ENCODE data around the gene FGD2.

Gene FGD2

DNA sequence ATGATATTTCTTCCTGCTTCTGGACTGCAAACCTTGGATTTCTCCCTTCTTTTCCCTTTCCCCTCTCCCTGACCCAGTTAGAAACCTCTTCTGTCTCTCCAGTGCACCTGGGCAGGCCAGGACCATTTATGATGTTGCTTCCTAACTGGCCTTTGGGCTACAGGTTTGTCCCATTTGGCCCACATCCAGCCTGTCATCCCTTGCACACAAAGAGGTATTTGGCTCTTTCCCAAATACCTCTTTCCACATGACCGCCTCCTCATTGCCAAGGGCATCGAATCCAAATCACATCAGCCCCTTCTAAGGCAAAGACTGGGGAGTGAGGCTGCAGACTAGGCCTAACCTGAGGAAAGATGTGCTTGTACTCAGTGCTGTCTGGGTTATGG lies 13.6 kb downstream of the FGD2 start:
- no peak for DNase-seq

DNA sequence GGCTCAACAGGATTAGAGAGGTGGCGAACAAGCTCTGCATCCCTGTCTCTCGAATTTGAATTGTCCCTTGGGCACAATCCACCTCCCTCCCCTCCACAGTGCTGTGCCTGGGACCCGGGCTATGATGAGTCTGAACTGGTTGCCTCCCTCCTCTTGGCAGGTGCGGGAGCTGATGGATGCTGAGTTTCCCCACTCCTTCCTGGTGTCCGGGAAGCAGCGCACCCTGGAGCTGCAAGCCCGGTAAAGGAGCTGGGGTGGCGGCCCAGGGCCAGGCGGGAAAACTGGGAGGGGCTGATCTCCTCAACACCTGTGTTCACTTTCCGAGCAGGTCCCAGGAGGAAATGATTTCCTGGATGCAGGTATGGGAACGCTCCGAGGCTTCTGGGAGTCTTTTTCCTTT lies 14.9 kb downstream of the FGD2 start:
- DNase-seq = no peak

DNA sequence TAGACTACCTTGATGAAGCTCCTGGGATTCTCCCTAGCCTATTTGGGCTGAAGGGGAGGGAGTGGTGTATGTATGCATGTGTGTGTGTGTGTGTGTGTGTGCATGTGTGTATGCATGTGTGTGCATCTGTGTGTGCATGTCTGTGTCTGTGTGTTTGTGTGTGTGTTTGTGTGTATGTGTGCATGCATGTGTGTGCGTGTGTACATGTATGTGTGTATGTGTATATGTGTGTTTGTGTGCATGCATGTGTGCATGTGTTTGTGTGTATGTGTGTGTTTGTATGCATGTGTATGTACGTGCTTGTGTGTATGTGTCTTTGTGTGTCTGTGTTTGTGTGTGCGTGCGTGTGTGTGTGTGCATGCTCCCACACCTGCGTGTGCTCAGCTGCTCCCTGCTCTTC lies 15.4 kb downstream of the FGD2 start:
- DNase-seq = no peak

DNA sequence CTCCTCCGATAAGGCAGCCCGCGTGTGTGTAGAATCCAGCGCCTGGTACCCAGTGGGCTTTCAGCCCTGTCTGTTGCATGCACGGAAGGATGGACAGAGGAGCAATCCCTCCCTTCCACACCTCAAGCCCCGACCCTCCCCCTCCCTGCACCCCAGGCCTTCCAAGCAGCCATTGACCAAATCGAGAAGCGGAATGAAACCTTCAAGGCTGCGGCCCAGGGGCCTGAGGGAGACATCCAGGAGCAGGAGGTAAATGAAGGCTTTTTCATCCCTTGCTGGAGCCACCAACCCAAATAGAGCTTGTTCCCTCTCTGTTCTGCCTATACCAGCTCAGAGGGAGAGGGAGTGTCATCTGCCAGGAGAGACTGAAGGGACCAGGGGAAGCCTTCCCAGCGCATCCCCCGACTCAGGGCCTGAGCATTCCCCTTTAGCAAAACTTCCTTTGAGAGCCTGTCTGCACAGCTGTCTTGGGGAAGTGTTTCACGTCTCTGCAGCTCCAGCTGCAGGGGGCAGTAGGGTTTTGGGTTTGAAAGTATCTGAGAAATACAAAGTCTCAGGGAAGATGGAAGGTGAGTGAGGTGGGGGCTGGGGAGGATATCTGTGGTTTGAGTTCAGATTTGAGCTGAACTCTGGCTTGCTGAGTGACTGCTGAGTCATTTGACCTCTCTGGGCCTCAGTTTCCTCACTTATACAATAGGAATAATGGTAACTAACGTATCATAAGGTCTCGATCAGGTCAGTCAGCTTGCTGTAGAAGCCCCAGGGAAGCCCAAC lies 16.1 kb downstream of the FGD2 start:
- peak; percentile 92 for DNase-seq

DNA sequence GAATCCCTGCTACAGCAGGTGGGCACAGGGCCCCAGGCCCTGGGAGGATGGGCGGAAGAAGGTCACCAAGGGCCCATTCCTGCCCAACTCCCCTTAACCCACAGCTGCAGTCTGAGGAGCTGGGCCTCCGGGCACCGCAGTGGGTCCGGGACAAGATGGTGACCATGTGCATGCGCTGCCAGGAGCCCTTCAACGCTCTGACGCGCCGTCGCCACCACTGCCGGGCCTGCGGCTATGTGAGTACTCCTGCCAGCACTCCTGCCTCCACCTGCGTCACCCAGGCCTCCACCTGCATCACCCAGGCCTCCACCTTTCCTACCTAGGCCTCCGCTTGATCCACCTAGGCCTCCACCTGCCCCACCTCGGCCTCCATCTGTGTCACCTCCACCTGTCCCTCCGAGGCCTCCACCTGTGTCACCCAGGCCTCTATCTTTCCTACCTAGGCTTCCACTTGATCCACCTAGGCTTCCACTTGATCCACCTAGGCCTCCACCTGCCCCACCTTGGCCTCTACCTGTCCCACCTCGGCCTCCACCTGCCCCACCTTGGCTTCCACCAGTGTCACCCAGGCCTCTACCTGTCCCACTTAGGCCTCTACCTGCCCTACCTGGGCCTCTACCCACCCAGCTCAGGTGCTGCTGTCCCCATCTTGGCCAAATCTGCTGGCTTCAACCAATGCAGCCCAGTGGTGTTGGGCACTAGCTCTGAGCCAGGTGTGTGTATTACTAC lies 16.8 kb downstream of the FGD2 start:
- no peak for DNase-seq

DNA sequence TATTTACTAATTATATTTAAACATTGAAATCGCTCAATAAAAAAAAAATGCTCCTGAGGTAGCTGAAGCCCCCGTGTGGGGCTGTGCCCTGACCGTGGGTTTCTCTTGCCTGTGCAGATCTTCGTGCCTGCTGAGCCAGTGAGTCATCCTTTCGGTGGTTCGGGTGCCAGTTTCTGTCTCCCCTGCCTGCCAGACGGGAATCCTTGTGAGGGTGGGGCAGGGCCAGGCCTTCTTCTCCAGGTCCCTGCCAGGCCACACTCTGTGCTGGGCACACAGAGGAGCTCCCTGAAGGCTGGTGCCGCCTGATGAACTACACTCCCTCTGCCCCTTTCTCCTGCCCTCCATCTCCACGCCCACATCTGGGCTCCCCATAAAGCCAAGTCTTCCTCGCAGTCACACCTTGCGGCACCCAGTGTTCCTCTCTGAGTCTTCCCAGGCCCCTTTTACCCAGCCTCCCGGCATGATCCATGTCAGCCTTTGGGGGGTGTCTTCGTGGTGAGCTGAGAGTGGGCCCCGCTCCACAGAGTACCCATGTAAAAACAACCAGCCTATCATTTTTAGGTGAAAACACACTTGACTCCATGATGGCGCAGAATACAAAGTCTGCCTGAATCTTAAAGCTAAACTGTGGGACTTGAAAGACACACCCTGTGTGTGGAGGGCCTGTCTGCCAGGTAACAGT lies 19.3 kb downstream of the FGD2 start:
- peak; percentile 92 for DNase-seq

DNA sequence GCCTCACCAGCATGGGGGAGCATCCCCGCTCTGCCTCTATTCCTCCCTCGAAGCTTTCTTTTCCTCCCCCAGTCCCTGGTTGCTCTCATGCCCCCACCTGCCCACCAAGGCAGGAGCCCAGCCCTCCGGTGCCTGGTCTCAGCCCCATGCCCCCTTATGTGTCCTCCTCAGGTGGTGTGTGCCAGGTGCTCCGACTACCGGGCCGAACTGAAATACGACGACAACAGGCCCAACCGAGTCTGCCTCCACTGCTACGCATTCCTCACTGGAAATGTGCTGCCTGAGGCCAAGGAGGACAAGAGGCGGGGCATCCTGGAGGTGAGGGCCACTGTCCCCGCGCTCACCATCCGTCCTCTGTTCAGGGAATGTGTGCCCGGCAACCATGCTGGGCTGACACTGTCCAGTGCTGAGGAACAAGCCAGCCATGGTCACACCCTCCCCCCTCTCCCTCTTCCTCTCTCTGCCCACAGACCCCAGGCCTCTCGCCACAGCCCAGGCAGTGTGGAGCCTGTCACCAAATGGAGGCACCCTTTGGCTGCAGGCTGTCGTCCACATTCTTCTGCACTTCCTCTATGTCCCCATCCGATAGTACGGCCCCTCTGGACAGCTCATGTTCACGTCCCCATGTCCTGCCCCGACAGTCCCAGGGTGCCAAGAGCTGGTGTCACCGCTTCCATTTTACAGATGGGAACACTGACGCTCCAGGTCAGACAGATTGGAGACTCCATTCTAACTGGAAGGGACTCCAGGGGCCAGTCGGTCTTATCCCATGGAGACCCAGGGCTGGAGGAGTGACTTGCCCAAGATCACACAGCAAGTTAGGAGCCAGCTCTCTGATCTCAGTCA lies 20.4 kb downstream of the FGD2 start:
- no peak for DNase-seq

DNA sequence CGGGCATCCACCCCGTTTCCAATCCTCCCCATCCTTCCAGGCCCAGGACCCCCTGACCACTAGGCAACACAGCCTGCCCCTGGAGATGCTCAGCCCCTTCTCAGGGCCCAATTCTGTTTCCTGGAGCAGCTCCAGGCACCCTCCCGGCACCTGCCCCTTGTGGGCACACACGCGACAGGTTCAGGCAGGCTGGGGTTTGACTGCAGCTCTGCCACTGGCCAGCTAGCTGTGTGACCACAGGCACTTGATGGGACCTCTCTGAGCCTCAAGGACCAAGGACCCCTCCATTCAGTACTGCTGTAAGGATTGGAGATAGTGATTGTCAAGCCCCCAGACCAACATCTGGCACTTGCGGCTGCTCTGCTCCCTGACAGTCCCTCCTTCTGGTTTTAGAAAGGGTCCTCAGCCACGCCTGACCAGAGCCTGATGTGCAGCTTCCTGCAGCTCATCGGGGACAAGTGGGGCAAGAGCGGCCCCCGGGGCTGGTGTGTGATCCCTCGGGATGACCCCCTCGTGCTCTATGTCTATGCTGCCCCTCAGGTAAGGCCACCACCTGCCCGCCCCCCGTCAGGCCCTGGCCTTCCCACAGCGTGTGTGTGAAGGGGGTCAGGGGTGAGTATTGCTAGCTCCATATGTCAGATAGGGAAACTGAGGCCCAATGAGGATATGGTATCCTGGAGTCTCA lies 21.7 kb downstream of the FGD2 start:
- no peak for DNase-seq

DNA sequence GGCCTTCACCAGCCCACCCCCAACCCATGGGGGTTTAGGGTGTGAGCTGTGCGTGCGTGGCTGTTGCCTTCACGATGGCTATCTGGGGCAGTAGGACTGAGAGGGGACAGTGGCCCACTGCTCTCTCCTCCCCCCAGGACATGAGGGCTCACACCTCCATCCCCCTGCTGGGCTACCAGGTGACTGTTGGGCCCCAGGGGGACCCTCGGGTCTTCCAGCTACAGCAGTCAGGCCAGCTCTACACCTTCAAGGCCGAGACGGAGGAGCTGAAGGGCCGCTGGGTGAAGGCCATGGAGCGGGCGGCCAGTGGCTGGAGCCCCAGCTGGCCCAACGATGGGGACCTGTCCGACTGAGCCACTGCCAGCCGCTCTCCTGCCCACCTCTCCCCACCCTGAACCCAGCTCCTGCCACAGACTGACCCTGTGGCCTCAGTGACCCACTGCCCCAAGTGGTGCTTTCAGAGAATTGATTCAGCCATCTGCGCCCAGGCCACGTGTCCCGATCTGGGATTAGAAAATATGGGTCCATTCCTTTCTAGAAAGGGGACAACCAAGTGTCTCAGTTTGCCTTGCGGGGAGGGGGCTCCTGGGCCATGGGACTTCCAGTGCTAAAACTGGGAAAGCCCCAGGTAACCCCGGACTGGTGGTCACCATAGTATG lies 22.5 kb downstream of the FGD2 start:
- no peak for DNase-seq

DNA sequence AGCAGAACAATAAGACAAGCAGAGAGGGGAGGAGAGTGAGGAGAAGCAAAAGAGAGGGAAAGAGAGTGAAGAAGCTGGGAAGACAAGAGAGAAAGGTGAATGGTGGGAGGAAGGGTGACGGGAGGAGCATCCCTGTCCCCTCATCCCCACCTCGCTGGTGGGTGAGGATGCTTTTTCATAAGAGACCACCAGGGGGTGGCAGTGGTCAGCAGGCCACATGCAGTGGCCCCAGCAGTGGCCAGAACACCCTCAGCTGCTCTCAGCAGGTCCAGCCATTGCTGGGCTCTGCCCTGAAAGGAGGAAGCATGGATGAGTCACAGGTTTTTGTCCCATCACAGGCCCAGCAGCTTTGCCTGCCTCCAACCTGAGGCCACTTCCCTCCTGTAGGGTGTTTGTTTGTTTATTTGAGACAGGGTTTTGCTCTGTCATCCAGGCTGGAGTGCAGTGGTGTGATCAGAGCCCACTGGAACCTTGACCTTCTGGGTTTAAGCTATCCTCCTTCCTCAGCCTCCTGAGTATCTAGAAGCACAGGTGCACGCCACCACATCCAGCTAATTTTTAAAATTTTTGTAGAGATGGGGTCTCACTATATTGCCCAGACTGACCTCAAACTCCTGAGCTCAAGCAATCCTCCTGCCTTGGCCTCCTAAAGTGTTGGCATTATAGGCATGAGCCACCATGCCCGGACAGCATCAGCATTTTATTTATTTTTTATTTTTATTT lies 24.0 kb downstream of the FGD2 start:
- peak; percentile 79 for DNase-seq

DNA sequence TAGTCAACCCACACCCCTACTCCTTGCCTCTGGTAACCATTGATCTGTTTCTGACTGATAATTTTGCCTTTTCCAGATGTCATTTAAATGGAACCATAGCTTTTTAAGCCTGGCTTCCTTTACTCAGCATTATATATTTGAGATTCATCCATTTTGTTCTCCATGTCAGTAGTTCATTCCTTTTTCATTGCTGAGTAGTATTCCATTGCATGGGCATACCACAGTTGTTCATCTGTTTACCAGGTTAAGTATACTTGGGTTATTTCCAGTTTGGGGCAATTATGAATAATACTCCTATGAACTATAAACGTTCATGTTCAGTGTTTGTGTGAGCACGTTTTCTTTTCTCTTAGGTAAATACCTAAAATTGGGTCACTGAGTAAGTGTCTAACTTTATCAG lies 25.1 kb downstream of the FGD2 start:
- DNase-seq = no peak

DNA sequence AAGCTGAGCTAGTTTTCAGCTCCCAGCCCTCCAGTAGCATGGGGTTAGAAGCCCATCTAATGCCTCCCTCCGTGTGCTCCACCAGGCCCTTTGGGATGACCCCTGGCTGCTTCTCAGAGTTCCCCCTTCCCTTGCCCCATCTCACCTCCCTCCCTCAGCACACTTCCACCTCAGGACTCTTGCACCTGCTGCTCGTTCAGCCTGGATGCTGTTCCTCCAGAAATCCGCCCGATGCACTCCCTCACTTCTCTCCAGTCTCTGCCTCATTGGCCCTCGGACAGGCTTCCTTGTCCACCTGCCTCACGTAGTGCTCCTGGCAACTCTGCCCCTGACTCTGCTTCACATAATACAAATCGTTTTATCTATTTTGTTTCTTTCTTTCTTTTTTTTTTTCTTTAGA lies 26.8 kb downstream of the FGD2 start:
- DNase-seq = no peak

DNA sequence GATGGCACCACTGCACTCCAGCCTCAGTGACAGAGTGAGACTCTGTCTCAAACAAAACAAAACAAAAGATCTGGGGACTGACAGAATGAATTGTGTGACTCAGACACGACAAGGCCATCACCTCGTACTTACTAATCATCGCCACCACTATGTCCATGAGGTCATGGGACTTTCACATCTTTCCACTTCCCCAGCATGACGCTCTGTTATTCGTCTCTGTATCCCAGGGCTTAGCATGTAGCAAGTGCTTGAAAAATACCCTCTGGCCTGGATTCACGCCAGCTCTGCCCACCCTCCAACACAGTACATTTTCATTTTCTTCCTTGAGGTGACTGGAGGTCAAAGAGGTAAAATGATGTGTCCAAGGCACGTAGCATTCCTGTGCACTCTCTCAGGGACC lies 27.8 kb downstream of the FGD2 start:
- DNase-seq = peak; percentile 75

DNA sequence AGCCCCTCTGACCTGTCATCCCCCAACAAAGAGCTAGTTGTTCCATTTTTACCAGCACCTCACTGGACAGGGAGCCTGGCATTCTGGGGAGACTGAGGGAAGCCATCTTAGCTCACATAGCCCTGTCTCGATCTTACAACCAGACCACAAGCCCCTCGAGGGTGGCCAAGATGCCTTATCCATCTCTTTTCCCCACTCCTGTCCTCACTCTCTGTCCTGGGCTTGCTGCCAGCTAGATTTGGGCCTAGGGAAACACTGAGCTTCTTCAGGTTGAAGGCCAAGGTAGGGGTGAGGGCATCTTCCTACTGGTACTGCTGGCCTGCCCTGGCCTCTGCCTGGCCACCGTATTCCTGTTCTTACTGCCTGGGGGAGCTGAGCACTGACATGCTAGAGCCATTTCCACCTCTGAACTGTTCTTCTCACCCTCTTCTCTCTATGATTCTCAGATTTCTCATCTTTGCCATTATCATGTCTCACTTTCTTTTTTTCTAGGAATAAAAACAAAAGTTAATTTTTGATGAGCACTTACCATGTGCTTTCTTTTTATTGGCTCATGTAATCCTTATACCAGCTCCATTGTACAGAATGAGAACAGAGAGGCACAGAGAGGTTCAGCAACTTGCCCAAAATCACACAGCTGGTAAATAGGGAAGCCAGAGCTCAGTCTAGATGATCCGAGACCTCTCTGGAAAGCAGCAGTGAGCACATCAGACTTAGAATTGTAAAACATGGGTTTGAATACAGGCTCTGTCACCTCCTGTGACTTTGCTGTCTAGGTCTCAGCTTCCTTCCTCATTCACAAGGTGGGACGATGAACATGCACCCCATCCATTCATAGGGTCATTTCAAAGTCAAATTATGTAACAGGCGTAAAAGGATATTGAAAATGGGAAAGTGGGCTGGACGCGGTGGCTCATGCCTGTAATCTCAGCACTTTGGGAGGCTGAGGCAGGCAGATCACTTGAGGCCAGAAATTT lies 28.7 kb downstream of the FGD2 start:
- DNase-seq = no peak

DNA sequence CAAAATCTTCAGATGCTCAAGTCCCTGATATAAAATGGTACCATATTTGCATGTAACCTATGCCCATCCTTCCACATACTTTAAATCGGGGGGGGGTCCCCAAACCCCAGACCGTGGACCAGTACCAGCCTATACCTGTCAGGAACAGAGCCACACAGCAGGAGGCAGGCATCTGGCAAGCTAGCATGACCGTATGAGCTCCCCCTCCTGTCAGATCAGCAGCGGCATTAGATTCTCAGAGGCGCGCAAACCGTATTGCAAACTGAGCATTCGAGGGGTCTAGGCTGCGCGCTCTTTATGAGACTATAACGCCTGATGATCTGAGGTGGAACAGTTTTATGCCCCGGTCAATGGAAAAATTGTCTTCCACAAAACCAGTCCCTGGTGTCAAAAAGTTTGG lies 30.7 kb downstream of the FGD2 start:
- DNase-seq = no peak

DNA sequence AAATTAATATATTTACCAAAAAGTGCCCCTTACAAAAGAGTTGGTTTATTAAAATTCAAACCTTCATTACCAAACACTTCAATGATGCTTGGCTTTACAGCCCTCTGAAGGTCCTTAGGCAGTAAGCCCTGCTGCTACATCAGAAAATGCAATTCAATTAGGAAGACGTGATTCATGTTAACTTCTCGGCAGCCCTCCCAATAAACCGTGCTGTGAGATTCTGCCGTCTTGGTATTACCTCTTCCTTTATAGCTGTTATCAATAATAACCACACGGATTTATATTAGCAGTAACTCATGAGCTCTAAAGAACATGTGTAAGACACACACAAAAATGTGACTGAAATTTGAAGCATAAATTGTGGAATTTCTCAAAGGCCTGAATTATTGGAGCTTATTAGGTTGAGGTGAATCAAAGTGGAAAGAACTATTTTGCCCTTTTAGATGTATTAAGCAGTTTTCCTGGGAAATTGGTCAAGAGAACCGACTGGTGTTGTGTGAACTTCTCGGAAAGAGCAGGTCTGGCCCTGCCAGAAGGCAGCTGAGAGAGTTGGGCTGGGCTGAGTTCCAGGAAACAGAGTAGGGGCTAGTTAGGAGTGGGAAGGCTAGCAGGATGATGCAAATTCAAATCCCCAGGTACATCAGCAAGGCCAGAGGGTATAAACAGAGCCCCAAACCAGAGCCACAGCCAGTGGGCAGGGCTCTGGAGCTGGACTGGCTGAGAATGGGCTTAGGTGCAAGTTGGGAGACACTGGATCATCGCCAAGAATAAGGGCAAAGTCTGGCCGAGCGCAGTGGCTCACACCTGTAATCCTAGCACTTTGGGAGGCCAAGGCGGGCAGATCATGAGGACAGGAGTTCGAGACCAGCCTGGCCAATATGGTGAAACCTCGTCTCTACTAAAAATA lies 33.1 kb downstream of the FGD2 start:
- no peak for DNase-seq

DNA sequence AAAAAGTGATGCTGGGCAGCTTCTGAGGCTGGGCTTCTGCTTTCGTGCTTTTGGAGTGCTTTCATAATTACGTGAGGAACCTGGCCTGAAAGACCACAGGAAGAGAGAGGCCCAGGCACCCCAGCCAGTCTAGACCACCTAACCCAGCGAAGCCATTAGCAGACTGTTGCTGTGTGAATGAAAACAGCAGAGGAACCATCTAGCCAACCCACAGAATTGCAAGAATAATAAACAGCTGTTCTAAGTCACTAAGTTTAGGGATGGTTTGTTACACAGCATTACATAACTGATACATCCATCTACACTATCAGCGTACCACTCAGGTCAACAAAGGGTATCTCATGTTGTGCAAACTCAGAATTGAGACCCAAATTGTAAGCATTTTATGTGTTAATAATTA lies 34.5 kb downstream of the FGD2 start:
- no peak for DNase-seq

DNA sequence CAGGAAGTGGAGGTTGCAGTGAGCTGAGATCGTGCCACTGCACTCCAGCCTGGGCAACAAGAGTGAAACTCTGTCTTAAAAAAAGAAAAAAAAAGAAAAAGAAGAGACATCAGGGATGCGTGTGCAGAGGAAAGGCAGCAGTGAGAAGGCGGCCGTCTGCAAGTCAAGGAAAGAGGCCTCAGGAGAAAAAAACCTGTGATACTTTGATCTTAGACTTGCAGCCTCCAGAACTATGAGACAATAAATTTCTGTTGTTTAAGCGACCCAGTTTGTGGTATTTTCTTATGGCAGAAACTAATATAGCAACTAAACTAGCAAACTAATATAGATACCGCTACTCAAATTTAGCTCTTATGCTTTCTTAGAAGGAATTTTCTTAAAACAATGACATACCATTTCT lies 36.1 kb downstream of the FGD2 start:
- peak; percentile 78 for DNase-seq

DNA sequence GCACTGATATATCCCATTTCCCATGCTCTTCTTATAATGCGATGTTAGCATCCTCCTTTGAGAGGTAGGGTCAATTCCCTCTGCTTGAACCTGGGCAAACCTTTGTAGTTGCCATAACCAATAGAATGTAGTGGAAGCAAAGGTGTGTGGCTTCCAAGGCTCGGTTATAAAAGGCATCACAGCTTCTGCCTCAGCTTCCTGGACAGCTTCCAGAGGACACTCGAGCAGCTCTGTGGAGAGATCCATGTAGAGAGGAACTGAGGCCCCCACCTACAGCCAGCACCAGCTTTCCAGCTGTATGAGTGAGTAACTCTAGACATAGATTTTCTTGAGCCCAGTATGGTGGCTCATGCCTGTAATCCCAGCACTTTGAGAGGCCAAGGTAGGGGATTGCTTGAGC lies 36.7 kb downstream of the FGD2 start:
- DNase-seq = no peak

Measured in activated CD4-positive, alpha-beta T cell treated with anti-CD3 and anti-CD28 coated beads, Interleukin-10, Interleukin-2, amounts not matched to agents 100 ng/mL and 50 ng/mL, durations not matched to agents 16 hours and 8 hours (primary cell).